ENCODE measurements around the gene PPP2R3B.

The PPP2R3B gene

DNA sequence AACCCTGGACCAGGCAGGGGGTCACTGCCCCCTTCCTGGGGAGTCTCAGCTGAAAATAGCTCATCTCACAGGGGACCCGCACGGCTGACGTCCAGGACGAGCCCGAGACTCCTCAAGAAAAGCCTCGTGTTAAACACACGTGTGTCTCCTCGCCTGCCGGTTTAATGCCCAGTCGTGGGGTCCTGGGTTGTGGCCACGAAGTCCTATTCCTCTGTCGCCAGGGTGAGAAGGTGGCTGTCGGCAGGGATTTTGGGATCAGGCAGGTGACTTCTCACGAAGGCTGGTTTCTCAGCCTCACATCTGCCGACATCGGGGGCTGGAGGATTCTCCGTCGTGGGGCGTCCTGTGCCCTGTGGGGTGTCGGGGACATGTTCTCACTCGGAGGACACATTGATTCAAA, 44.3 kb upstream of the PPP2R3B start:
- TF ChIP-seq, protein P1, sequence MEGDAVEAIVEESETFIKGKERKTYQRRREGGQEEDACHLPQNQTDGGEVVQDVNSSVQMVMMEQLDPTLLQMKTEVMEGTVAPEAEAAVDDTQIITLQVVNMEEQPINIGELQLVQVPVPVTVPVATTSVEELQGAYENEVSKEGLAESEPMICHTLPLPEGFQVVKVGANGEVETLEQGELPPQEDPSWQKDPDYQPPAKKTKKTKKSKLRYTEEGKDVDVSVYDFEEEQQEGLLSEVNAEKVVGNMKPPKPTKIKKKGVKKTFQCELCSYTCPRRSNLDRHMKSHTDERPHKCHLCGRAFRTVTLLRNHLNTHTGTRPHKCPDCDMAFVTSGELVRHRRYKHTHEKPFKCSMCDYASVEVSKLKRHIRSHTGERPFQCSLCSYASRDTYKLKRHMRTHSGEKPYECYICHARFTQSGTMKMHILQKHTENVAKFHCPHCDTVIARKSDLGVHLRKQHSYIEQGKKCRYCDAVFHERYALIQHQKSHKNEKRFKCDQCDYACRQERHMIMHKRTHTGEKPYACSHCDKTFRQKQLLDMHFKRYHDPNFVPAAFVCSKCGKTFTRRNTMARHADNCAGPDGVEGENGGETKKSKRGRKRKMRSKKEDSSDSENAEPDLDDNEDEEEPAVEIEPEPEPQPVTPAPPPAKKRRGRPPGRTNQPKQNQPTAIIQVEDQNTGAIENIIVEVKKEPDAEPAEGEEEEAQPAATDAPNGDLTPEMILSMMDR (IDR thresholded peaks at IDR 0.05; ENCODE audit: low read depth, low read length, missing control alignments): no peak
- DNase-seq (ENCODE audit: low read depth): no peak

DNA sequence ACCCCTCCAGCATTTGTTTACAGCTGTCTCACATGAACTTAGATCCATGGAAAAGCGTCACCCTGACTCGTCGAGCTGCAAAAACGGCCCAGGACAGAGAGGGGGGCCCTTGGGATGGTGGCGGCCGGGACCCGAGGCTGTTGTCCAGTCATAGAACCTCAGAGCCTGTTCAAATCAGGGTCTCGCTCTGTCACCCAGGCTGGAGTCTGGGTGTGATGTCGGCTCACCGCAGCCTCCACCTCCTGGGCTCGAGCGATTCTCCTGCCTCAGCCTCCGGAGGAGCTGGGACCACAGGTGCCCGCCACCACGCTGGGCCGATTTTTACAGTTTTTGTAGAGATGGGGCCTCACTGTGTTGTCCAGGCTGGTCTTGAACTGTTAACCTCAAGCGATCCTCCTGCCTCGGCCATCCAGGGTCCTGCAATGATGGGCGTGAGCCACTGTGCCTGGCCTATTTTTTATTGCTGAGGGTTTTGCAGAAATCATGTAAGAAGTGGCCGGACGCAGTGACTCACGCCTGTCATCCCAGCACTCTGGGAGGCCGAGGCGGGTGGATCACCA, 42.6 kb upstream of the PPP2R3B start:
- H3K4me3 ChIP-seq (ENCODE audit: low read depth, low read length): no peak overlapping the region
- TF ChIP-seq, protein P1 (IDR thresholded peaks at IDR 0.05; ENCODE audit: low read depth, low read length, missing control alignments): no peak
- DNase-seq (ENCODE audit: low read depth): no peak

More for the DNA sequence above, 44.3 kb upstream of the PPP2R3B start:
- H3K4me3 ChIP-seq (ENCODE audit: low read depth, low read length): no peak overlapping the region

DNA sequence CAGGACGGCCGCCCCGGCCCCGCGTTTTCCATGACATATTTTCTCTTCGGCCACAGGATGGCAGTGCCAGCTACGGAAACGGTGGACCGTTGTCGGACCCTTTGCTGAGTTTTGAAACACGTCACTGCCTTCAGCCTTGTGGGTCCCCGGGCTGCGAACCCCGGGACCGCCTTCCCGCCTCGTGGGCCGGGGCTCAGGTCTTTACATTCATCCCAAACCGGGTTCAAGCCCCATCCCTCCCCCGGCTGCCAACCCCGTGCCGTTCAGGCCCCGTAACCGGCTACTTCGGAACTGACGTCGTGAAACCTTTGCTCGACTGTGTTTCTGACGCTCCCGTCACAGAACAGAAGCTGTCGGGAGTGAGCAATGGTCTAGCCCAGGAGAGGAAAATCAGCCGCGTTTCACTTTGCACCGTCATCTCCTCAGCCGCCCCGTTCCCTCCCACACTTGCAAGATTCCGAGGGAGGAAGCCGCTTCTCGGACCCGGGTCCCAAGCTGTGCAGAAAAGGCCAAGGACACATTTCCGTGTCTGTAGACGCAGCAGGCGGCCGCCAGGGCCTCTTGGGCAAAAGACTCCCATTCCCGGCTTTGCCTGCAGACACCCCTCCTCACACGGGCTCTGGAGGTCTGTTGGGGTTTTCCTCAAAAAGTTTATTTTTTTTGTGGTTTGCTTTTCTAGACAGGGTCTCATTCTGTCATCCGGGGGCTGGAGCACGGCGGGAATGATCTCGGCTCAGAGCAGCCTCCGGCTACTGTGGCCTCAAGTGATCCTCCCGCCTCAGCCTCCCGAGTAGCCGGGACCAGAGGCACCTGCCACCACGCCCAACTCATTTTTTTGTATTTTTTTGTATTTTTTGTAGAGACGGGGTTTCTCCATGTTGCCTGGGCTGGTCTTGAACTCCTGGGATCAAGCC, 41.4 kb upstream of the PPP2R3B start:
- no peak overlapping the region for H3K4me3 ChIP-seq (ENCODE audit: low read depth, low read length)
- TF ChIP-seq, protein P1 (IDR thresholded peaks at IDR 0.05; ENCODE audit: low read depth, low read length, missing control alignments): no peak
- no peak for DNase-seq (ENCODE audit: low read depth)

DNA sequence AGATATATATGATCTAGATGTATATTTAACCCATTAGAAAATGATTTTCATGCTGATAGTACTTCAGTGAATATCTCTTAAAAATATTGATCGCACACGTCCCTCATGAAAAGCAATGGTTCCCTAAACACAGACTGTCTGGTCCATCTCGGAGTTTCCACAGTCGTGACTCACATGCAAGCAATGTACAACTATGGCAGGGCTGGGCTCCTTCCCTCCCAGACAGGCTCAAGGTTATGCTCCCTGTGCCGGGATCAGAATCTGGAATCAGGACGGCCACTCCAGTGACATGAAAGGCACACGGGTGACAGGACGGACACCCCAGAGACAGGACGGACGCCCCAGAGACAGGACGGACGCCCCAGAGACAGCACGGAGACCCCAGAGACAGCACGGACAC, 40.2 kb upstream of the PPP2R3B start:
- no peak overlapping the region for H3K4me3 ChIP-seq (ENCODE audit: low read depth, low read length)
- DNase-seq (ENCODE audit: low read depth): no peak
- TF ChIP-seq, protein P1 (IDR thresholded peaks at IDR 0.05; ENCODE audit: low read depth, low read length, missing control alignments): no peak

DNA sequence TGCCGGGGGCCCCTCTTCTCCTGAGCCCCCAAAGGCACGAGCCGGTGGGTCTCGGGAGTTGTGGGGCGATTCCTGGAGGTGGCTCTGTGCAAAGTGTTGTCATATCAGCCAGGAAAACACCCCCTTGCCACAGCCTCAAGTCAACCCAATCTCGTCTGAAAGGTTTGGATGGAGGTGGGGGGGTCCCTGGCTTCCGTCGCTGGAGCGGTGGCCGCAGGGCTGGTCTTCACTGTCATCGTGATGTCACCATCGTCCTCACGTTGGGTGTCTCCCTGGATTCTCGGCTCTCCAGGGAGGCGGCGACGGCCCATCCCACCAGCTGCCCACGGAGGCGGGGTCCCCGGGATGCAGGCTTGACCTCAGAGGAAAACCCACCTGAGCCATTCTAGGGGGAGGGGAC, 38.3 kb upstream of the PPP2R3B start:
- no peak overlapping the region for H3K4me3 ChIP-seq (ENCODE audit: low read depth, low read length)
- DNase-seq (ENCODE audit: low read depth): no peak
- TF ChIP-seq, protein P1 (IDR thresholded peaks at IDR 0.05; ENCODE audit: low read depth, low read length, missing control alignments): no peak

DNA sequence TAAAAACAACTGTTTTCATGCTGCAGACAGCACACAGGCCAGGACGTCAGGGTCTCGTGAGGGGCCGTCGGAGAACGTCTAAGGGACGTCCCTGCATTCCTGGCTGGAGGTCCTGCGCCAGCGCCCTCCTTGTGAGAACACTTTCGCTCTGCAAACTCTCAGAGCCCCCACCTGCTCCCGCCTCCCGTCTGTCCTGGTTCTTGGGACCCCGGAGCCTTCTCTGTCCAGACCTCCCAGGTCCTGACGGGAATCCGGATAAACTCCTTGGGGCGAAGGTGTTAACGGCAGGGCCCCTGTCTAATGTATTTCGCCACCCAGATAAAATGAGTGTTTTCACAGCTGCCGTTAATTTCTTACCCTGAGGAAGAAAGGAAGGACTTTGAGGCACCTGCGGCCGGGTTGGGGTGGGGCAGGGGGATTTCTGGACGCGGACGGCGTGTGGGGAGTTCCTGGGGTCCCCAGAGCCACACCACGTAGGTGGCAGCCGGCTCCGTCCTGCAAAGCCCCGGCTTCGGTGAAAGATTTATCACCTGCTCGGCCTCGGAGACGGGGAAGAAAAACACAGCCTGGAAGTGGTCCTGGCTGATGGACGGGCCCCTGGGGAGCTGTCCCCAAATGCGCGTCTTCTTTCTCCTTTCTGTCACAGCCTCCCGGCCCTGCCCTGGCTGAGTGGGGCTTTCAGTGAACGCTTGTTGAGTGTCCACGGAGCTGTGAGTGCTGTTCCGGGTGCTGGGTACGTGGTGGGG, 35.1 kb upstream of the PPP2R3B start:
- H3K4me3 ChIP-seq (ENCODE audit: low read depth, low read length): no peak overlapping the region
- TF ChIP-seq, protein P1 (IDR thresholded peaks at IDR 0.05; ENCODE audit: low read depth, low read length, missing control alignments): no peak
- no peak for DNase-seq (ENCODE audit: low read depth)

Measured in GM12864 (cell line).